Esophagus squamous epithelium (tissue), 4 donors: Measurements from ENCODE around the gene KLF18.

Experiments
- CTCF ChIP-seq, 6 experiments: fragments of 450-650 bp in 4 of 6; fragments of 200-600 bp in 2 of 6; sonication (generic) in 2 of 6; IDR thresholded peaks; one replicate each; pipeline ENCODE4 v1.5.1; 2016 to 2019; ENCODE audit warnings: antibody characterized with exemption in 6 of 6, mild to moderate bottlenecking in 4 of 6, moderate library complexity in 4 of 6
- POLR2A ChIP-seq, 4 donors: fragments of 450-650 bp; IDR thresholded peaks; one replicate each; pipeline ENCODE4 v1.6.1; 2017; ENCODE audit warnings: antibody characterized with exemption in 4 of 4, mild to moderate bottlenecking in 4 of 4, moderate library complexity in 3 of 4

GRCh38 chr1:44108241-44108640 lies 33.2 kb downstream of the KLF18 start:
- TF ChIP-seq CTCF (IDR thresholded peaks at IDR 0.05) (no peak), POLR2A (IDR thresholded peaks at IDR 0.05) (no peak)
